ENCODE results near the gene MAP4K2. TPM values are rescaled to one million over a fixed set of nuclear protein-coding genes. Genes with fewer than 3 reads are reported as not detected.

MAP4K2 gene
- total and polyA plus RNA-seq, 8 donors: 2.3 to 66.9 (median 13.4) TPM

- 85 to 93% (median 91%) methylated on average over 21 to 24 of the region's 24 CpGs for WGBS, 5 donors
- intact Hi-C loops (cut with DNase I; ENCODE audit: low total_unique reads): no loop called here
- no peaks in the 10 kb centered on the region for H3K27me3 ChIP-seq
- no peak overlapping the region for H3K27ac ChIP-seq
- no peak for TF ChIP-seq EP300 (IDR thresholded peaks at IDR 0.05)
- TF ChIP-seq POLR2AphosphoS5 (IDR thresholded peaks at IDR 0.05): no peak
- TF ChIP-seq POLR2A (IDR thresholded peaks at IDR 0.05): no peak
- H3K4me1 ChIP-seq: peaks cover 0 to 16% (median 9%) of the 10 kb centered on the region in 4 donors
- peaks cover 0 to 88% (median 85%) of the 10 kb centered on the region in 4 donors for H3K36me3 ChIP-seq
- no peak for DNase-seq
- H3K4me3 ChIP-seq: no peak overlapping the region
- no peaks in the 10 kb centered on the region for H3K9me3 ChIP-seq
Observed at GRCh38 chr11:64831411-64831891, 28.4 kb upstream of the MAP4K2 start.

GRCh38 chr11:64829536-64830251 is 26.7 kb upstream of the MAP4K2 start:
- intact Hi-C loops (cut with DNase I; ENCODE audit: low total_unique reads): no loop called here
- WGBS, 5 donors: 86 to 94% (median 92%) methylated on average over 24 to 43 of the region's 43 CpGs
- peaks cover 0 to 4% (median 0%) of the 10 kb centered on the region in 4 donors for H3K4me1 ChIP-seq
- H3K27me3 ChIP-seq: no peaks in the 10 kb centered on the region
- no peaks in the 10 kb centered on the region for H3K9me3 ChIP-seq
- peaks cover 0 to 99% (median 94%) of the 10 kb centered on the region in 4 donors for H3K36me3 ChIP-seq
- TF ChIP-seq CTCF (IDR thresholded peaks at IDR 0.05) (no peak), EP300 (IDR thresholded peaks at IDR 0.05) (no peak), POLR2A (IDR thresholded peaks at IDR 0.05) (no peak), POLR2AphosphoS5 (IDR thresholded peaks at IDR 0.05) (no peak)
- no peak overlapping the region for H3K27ac ChIP-seq
- H3K4me3 ChIP-seq: no peak overlapping the region
- DNase-seq: no peak

- no peaks in the 10 kb centered on the region for H3K9me3 ChIP-seq
- no peak overlapping the region for H3K4me3 ChIP-seq
- no peak overlapping the region for H3K27ac ChIP-seq
- DNase-seq: no peak
- intact Hi-C loops (cut with DNase I; ENCODE audit: low total_unique reads): no loop called here
- H3K27me3 ChIP-seq: no peaks in the 10 kb centered on the region
- H3K36me3 ChIP-seq: peaks cover 0 to 84% (median 79%) of the 10 kb centered on the region in 4 donors
- H3K4me1 ChIP-seq: no peaks in the 10 kb centered on the region
- TF ChIP-seq EP300 (IDR thresholded peaks at IDR 0.05): no peak
- TF ChIP-seq POLR2A (IDR thresholded peaks at IDR 0.05): no peak
- TF ChIP-seq CTCF (IDR thresholded peaks at IDR 0.05): no peak
- TF ChIP-seq POLR2AphosphoS5 (IDR thresholded peaks at IDR 0.05): no peak
- WGBS, 5 donors: 88 to 98% (median 93%) methylated on average over 14 to 22 of the region's 22 CpGs
Observed at GRCh38 chr11:64827451-64827839, 24.4 kb upstream of the MAP4K2 start.

- Histone ChIP-seq H3K4me1 (no peaks in the 10 kb centered on the region), H3K27ac (no peak overlapping the region), H3K36me3 (peaks cover 0 to 77% (median 73%) of the 10 kb centered on the region in 4 donors), H3K9me3 (no peaks in the 10 kb centered on the region), H3K27me3 (no peaks in the 10 kb centered on the region), H3K4me3 (no peak overlapping the region)
- 83 to 92% (median 90%) methylated on average over 43 to 52 of the region's 52 CpGs for WGBS, 5 donors
- TF ChIP-seq POLR2A (IDR thresholded peaks at IDR 0.05) (no peak), EP300 (IDR thresholded peaks at IDR 0.05) (no peak), POLR2AphosphoS5 (IDR thresholded peaks at IDR 0.05) (no peak), CTCF (IDR thresholded peaks at IDR 0.05) (no peak)
- DNase-seq: no peak
- intact Hi-C loops (cut with DNase I; ENCODE audit: low total_unique reads): no loop called here
Observed at GRCh38 chr11:64826578-64827450, 23.8 kb upstream of the MAP4K2 start.

Measured in stomach (tissue), 9 donors.